ENCODE data around the gene SPNS1.
"Not testable (repeated sequence)": the region's sequence is repeated elsewhere in the genome, so short reads cannot be mapped to it uniquely, and the experiment has no call there.

Gene SPNS1

GRCh38 chr16:28958216-28958615 is 16.4 kb upstream of the SPNS1 start:
- no peak for DNase-seq

GRCh38 chr16:28958836-28959235 is 15.7 kb upstream of the SPNS1 start:
- DNase-seq: no peak

GRCh38 chr16:28964072-28964471 is 10.5 kb upstream of the SPNS1 start:
- no peak for DNase-seq

GRCh38 chr16:28964496-28964895 is 10.1 kb upstream of the SPNS1 start:
- DNase-seq: no peak

- no peak for DNase-seq
Observed at GRCh38 chr16:28967156-28967555, 7.4 kb upstream of the SPNS1 start.

- DNase-seq: not testable (repeated sequence)
Observed at GRCh38 chr16:28969696-28970095, 4.9 kb upstream of the SPNS1 start.

- peak in 1 of 2 experiments; percentile 25 for DNase-seq
Observed at GRCh38 chr16:28974007-28974436, 556 bp upstream of the SPNS1 start.

GRCh38 chr16:28975158-28975599 is 601 bp downstream of the SPNS1 start:
- no peak for DNase-seq

GRCh38 chr16:28977703-28978662 is 3.4 kb downstream of the SPNS1 start:
- DNase-seq: peak in 1 of 2 experiments; percentile 26

GRCh38 chr16:28980330-28980729 is 5.8 kb downstream of the SPNS1 start:
- not testable (repeated sequence) for DNase-seq

GRCh38 chr16:28980929-28981328 is 6.4 kb downstream of the SPNS1 start:
- no peak for DNase-seq

- peak in 1 of 2 experiments; percentile 15 for DNase-seq
Observed at GRCh38 chr16:28981517-28981916, 6.9 kb downstream of the SPNS1 start.

GRCh38 chr16:28982418-28982817 is 7.8 kb downstream of the SPNS1 start:
- DNase-seq: no peak

GRCh38 chr16:28982949-28983348 is 8.4 kb downstream of the SPNS1 start:
- no peak for DNase-seq

GRCh38 chr16:28983644-28984043 is 9.1 kb downstream of the SPNS1 start:
- no peak for DNase-seq

GRCh38 chr16:28984091-28984490 is 9.5 kb downstream of the SPNS1 start:
- DNase-seq: no peak

- peak; percentile 75 to 81 for DNase-seq
Observed at GRCh38 chr16:28984619-28985135, 10.1 kb downstream of the SPNS1 start, which contains the start of gene LAT. Gene LAT, plus strand, starts transcription at chr16:28985052. Its CDS starts 366 bp downstream, at chr16:28985418.

- no peak for DNase-seq
Observed at GRCh38 chr16:28985211-28986041, 10.8 kb downstream of the SPNS1 start.

GRCh38 chr16:28986046-28986445 is 11.5 kb downstream of the SPNS1 start:
- no peak for DNase-seq

GRCh38 chr16:28986492-28986891 is 11.9 kb downstream of the SPNS1 start:
- no peak for DNase-seq

GRCh38 chr16:28987170-28987853 is 12.7 kb downstream of the SPNS1 start:
- no peak for DNase-seq

GRCh38 chr16:28989363-28989762 is 14.8 kb downstream of the SPNS1 start:
- no peak for DNase-seq

Data from stimulated activated CD4-positive, alpha-beta T cell treated with anti-CD3 and anti-CD28 coated beads, Interleukin-4, amount 100 ng/mL, for 4 hours (primary cell).